Measurements from ENCODE around the gene KRTAP17-1.

The KRTAP17-1 gene

GRCh38 chr17:41333098-41333497 lies 17.6 kb upstream of the KRTAP17-1 start:
- FAIRE-seq = no peak

GRCh38 chr17:41332239-41332638 lies 16.7 kb upstream of the KRTAP17-1 start:
- DNase-seq (ENCODE audit: low spot score) (no peak), FAIRE-seq (no peak)

More at GRCh38 chr17:41333098-41333497, 17.6 kb upstream of the KRTAP17-1 start:
- DNase-seq (ENCODE audit: low spot score) = no peak

GRCh38 chr17:41331606-41332005 lies 16.1 kb upstream of the KRTAP17-1 start:
- DNase-seq (ENCODE audit: low spot score) (no peak), FAIRE-seq (no peak)

GRCh38 chr17:41329279-41329948 lies 13.9 kb upstream of the KRTAP17-1 start:
- no peak for FAIRE-seq
- DNase-seq (ENCODE audit: low spot score) = peak; percentile 39

- no peak for FAIRE-seq
- no peak for DNase-seq (ENCODE audit: low spot score)
Measured at GRCh38 chr17:41328207-41328606, 12.7 kb upstream of the KRTAP17-1 start.

GRCh38 chr17:41327411-41328120 lies 12.1 kb upstream of the KRTAP17-1 start:
- no peak for DNase-seq (ENCODE audit: low spot score)
- no peak for FAIRE-seq

- no peak for FAIRE-seq
- no peak for DNase-seq (ENCODE audit: low spot score)
Measured at GRCh38 chr17:41326173-41327145, 10.9 kb upstream of the KRTAP17-1 start.

DNA sequence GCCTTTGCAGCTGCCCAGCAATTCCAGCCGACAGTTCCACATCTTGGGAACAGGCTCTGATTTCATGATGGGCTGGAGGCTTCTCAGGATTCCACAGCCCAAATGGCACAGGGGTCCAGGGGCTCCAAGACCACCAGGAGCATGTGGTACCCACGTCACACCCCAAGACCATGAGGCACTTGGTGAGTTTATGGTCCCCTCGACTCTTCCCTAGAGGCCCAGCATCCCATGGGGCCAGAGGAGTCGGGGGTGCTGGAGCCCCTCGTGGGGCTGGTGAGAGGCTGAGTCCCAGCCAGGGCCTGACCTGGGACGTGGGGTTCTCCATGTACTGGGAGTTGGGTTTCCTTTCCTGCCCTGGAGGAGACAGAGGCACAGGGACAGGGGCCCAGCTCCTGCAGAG lies 10.1 kb upstream of the KRTAP17-1 start:
- DNase-seq (ENCODE audit: low spot score) (no peak), FAIRE-seq (no peak)

GRCh38 chr17:41325126-41325525 lies 9.6 kb upstream of the KRTAP17-1 start:
- no peak for FAIRE-seq
- DNase-seq (ENCODE audit: low spot score) = no peak

GRCh38 chr17:41324180-41325075 lies 8.9 kb upstream of the KRTAP17-1 start:
- no peak for FAIRE-seq
- DNase-seq (ENCODE audit: low spot score) = peak; percentile 10

- DNase-seq (ENCODE audit: low spot score) (no peak), FAIRE-seq (no peak)
Measured at GRCh38 chr17:41322903-41323895, 7.7 kb upstream of the KRTAP17-1 start.

DNA sequence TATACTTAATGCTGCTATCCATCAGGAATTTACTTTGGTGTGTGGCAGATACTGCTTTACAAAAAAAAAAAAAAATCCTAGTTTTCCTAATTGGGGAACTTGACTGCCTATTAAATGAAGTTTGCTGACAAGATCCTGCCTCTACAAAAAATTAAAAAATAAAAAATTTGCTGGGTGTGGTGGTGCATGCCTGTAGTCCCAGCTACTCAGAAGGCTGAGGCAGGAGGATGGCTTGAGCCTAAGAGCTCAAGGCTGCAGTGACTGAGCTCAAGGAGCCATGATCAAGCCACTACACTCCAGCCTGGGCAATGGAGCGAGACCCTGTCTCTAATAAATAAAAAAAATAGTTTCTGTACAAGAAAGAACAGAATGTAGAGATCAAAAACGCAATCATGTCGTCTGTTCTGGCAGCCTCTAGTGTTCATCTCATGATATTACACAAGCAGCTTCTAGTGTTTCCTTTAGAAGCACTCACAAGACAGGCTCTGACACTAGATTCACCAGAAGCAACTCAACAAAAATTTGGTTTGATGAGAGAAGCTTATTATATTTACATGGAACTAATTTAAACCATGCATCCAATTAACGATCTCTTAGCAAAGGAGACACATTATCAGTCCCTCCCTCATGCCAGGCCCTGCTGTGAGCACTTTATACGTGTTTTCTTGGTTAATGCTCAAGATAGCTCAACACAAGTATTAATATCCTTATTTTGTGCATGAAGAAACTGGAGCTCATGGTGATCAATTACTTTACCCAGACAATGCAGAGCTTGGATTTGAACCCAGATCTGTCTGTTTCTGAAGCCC lies 6.8 kb upstream of the KRTAP17-1 start:
- FAIRE-seq (peak; percentile 76), DNase-seq (ENCODE audit: low spot score) (peak; percentile 64)

DNA sequence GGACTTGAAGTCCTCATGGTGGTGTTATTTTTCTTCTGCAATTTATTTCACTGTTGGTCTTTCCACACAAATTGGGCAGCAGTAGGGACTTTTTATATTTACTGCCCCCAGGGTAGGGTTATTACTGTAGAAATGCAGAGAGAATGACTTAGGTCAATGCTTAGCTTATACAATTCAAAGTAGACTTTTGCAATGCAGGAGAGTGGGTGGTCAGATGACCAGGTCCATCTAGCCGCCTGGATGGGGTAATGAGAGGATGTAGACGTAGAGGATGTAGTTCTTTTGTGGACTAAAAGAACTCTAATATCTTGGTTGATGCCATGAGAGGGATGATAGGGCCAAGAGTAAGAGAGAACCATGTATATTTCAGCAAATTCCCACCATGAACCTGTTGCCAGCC lies 2.7 kb upstream of the KRTAP17-1 start:
- DNase-seq (ENCODE audit: low spot score) = no peak

GRCh38 chr17:41315814-41316445 lies 420 bp upstream of the KRTAP17-1 start:
- FAIRE-seq = no peak
- DNase-seq (ENCODE audit: low spot score) = no peak

More for the DNA sequence above, 2.7 kb upstream of the KRTAP17-1 start:
- FAIRE-seq = no peak

DNA sequence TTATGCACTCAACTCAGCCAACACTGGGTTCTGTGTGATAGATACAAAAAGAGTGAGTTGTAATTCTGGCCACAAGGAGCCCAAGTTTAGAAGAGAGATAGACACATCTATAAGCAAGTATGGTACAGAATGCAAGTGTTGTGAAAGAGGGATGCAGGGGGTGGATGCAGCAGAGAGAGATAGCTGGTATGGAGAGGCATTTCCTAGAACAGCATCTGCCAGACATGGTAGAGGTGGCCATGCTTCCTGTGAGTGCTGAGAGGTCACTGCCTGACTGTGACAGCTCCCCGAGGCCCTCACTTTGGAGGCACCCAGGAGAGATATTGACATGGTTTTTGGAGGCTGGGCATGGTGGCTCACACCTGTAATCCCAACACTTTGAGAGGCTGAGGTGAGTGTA lies 4.4 kb downstream of the KRTAP17-1 start:
- FAIRE-seq = no peak
- no peak for DNase-seq (ENCODE audit: low spot score)

DNA sequence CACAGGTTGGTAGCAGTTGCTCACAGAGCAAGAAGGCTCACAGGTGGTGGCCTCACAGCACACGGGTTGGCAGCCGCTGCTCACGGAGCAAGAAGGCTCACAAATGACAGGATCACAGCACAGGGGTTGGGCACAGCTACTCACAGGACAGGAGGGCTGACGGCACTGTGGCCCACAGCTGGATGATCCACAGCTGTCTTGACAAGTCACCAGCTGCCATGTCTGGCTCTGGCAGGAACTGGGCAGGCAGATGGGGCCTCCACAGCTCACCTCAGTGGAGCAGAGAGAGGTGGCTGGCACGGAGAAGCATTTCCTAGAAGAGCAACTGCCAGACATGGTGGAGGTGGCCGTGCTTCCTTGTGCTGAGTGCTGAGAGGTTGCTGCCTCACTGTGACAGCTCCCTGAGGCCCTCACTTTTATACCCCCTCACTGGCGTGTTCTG lies 6.6 kb downstream of the KRTAP17-1 start, which contains the start of gene KRTAP16-1:
TSS of gene KRTAP16-1 (minus strand) at position 392 of the 442 bp plus-strand sequence. CDS start at position 336, 56 bp downstream.
- FAIRE-seq = no peak
- DNase-seq (ENCODE audit: low spot score) = no peak

- DNase-seq (ENCODE audit: low spot score) = peak; percentile 34
- no peak for FAIRE-seq
Measured at GRCh38 chr17:41308251-41308917, 7.1 kb downstream of the KRTAP17-1 start.
